GM12878 (cell line): ENCODE results near the gene DUS1L. TPM values are rescaled to one million over a fixed set of nuclear protein-coding genes. Genes with fewer than 3 reads are reported as not detected.

Experiments
- ATAC-seq: fragments of 200-7000 bp; cut with Tn5 transposase; 3 replicates; pipeline ENCODE4 v1.9.1; 2020; ENCODE audit warnings: mild to moderate bottlenecking, moderate library complexity
- BruUV-seq: library from RNA; stranded (reverse); fragments of 400-500 nt; replicated peaks from 2 replicates; lab custom pipeline; 2021; lab: Mats Ljungman, UMichigan
- CTCF ChIA-PET: fragments of 300-600 bp; sonication (Branson Sonifier 250); formaldehyde crosslinking; extraction: SDS; loops from one replicate; lab custom pipeline; 2021; ENCODE audit warnings: inconsistent platforms; lab: Yijun Ruan, JAX
- POLR2A ChIA-PET: fragments of 350-600 bp; formaldehyde crosslinking; extraction: SDS; loops from one replicate; lab custom pipeline; 2021; ENCODE audit warnings: inconsistent platforms; lab: Charles Lee
- RAD21 ChIA-PET: fragments of 300-600 bp; sonication (Branson Sonifier 250); formaldehyde crosslinking; loops from one replicate; lab custom pipeline; 2023; ENCODE audit warnings: antibody characterized with exemption; ENCODE audit not compliant: unreplicated experiment; lab: Charles Lee
- SMC1A ChIA-PET: fragments of 300-600 bp; sonication (Branson Sonifier 250); formaldehyde crosslinking; loops from one replicate; lab custom pipeline; 2023; ENCODE audit not compliant: unreplicated experiment, uncharacterized antibody; lab: Charles Lee
- DNase-seq: peaks from one replicate; pipeline ENCODE4 v3.0.0-alpha.2; 2011; ENCODE audit warnings: low read depth, low spot score
- FAIRE-seq: peaks from 3 replicates; lab custom pipeline; 2011; peaks lifted over from hg19 to GRCh38; lab: Jason Lieb, UNC
- H2AFZ ChIP-seq: 2 replicates; pipeline ENCODE4 v1.6.0; 2011; ENCODE audit warnings: low read depth, low read length, control low read depth; ENCODE audit not compliant: control insufficient read depth
- H3K27ac ChIP-seq: 2 replicates; pipeline ENCODE4 v1.5.1; 2011; ENCODE audit warnings: control low read depth; ENCODE audit not compliant: control insufficient read depth, insufficient read depth
- H3K27me3 ChIP-seq, 2 experiments: replicated peaks in 1 of 2; 2 replicates each; pipeline versions ENCODE4 v1.6.0 to v1.6.1; 2011; ENCODE audit warnings: low read length in 1 of 2; ENCODE audit not compliant: control insufficient read depth in 2 of 2, insufficient read depth in 2 of 2
- H3K36me3 ChIP-seq, 2 experiments: 2 replicates each; pipeline ENCODE4 v1.5.1; 2011; ENCODE audit warnings: low read length in 1 of 2; ENCODE audit not compliant: control insufficient read depth in 2 of 2, insufficient read depth in 2 of 2
- H3K4me1 ChIP-seq: 2 replicates; pipeline ENCODE4 v1.6.1; 2011; ENCODE audit warnings: mild to moderate bottlenecking, low read length, moderate library complexity, mixed read lengths; ENCODE audit not compliant: control insufficient read depth, insufficient read depth
- H3K4me2 ChIP-seq: 2 replicates; pipeline ENCODE4 v1.6.0; 2011; ENCODE audit warnings: control low read depth; ENCODE audit not compliant: control insufficient read depth, insufficient read depth
- H3K4me3 ChIP-seq: fragments of 200-600 bp; sonication (generic); 2 replicates; pipeline ENCODE4 v1.5.1; 2016
- H3K79me2 ChIP-seq: 2 replicates; pipeline ENCODE4 v1.6.0; 2011; ENCODE audit warnings: low read length; ENCODE audit not compliant: control insufficient read depth, insufficient read depth
- H3K9ac ChIP-seq: 2 replicates; pipeline ENCODE4 v1.8.0; 2011; ENCODE audit warnings: low read length, control low read depth, mixed read lengths; ENCODE audit not compliant: control insufficient read depth, insufficient read depth
- H3K9me3 ChIP-seq: replicated peaks from 3 replicates; pipeline ENCODE4 v1.5.1; 2011; ENCODE audit warnings: mild to moderate bottlenecking, low read length; ENCODE audit not compliant: control insufficient read depth, insufficient read depth
- H4K20me1 ChIP-seq: 2 replicates; pipeline ENCODE4 v1.6.0; 2011; ENCODE audit not compliant: control insufficient read depth, insufficient read depth
- ATF3 ChIP-seq: IDR thresholded peaks from 2 replicates; pipeline ENCODE4 v1.6.1; 2011; ENCODE audit warnings: low read depth, mild to moderate bottlenecking, low read length, moderate library complexity, borderline replicate concordance; ENCODE audit errors: extremely low read depth
- CREM ChIP-seq: IDR thresholded peaks from 2 replicates; pipeline ENCODE4 v1.6.1; 2014; ENCODE audit warnings: antibody characterized with exemption, low read depth
- EED ChIP-seq: sonication (generic); IDR thresholded peaks from 2 replicates; pipeline ENCODE4 v1.6.1; 2016; ENCODE audit warnings: antibody characterized with exemption, low read depth
- NR2F1 ChIP-seq: fragments of 450-650 bp; conservative IDR thresholded peaks from 2 replicates; pipeline ENCODE4 v1.6.1; 2017; ENCODE audit warnings: mild to moderate bottlenecking
- POU2F2 ChIP-seq: IDR thresholded peaks from 3 replicates; pipeline ENCODE4 v1.6.1; 2011; ENCODE audit warnings: low read depth, mild to moderate bottlenecking, low read length, borderline replicate concordance
- REST ChIP-seq: IDR thresholded peaks from 2 replicates; pipeline ENCODE4 v1.6.1; 2012; ENCODE audit warnings: mild to moderate bottlenecking, low read depth, low read length
- SMC3 ChIP-seq: IDR thresholded peaks from 2 replicates; pipeline ENCODE4 v1.6.1; 2011; ENCODE audit warnings: low read length, improper control_type of control experiment, borderline replicate concordance
- TARDBP ChIP-seq: IDR thresholded peaks from 2 replicates; pipeline ENCODE4 v1.6.1; 2016; ENCODE audit warnings: borderline replicate concordance
- ZNF687 ChIP-seq: fragments of 450-650 bp; IDR thresholded peaks from 2 replicates; pipeline ENCODE4 v1.6.1; 2017; ENCODE audit warnings: mild to moderate bottlenecking, moderate library complexity
- WGBS: methylation state at CpG from one replicate; pipeline ENCODE4 v1.1.6; 2016; ENCODE audit warnings: low lambda C conversion rate; ENCODE audit not compliant: insufficient replicate concordance, insufficient coverage; ENCODE audit errors: missing lambda C conversion rate; 5-methylcytosine and 5-hydroxymethylcytosine counted together
- in situ Hi-C: fragments of 300-500 bp; cut with MboI; formaldehyde crosslinking; loops from 9 replicates; pipeline ENCODE4 v1.14.3; 2018; ENCODE audit warnings: mixed read lengths
- intact Hi-C: fragments of 100-400 bp; cut with micrococcal nuclease; formaldehyde crosslinking; loops from one replicate; pipeline ENCODE4 v1.14.2; 2022; ENCODE audit not compliant: unreplicated experiment
- polyA plus RNA-seq, 11 experiments: library from polyadenylated mRNA; depleted of rRNA in 4 of 11; unstranded in 6 of 11; stranded (reverse) in 5 of 11; fragments of >200 nt; fragmentation: Nextera tagmentation in 4 of 11; fragmentation: Illumina TruSeq in 1 of 11; extraction: Ambion mirVana in 4 of 11; extraction: Trizol in 1 of 11; gene quantifications; 1 replicate in 1 of 11; 2 replicates in 10 of 11; pipeline versions ENCODE4 v1.2.1 to v1.2.3, GENCODE V29; 2011 to 2016; ENCODE audit warnings: inconsistent platforms in 2 of 11, missing spikeins in 2 of 11, low read depth in 1 of 11
- total RNA-seq, 4 experiments: library from RNA; depleted of rRNA in 3 of 4; stranded (reverse); fragments of >200 nt in 3 of 4; fragmentation: Illumina TruSeq in 1 of 4; extraction: Trizol in 1 of 4; gene quantifications; 2 replicates each; pipeline versions ENCODE4 v1.2.1 to v1.2.3, GENCODE V29; 2013 to 2021
- TF ChIP-seq, protein P1 (sequence below): IDR thresholded peaks from 2 replicates; pipeline ENCODE4 v1.6.1; 2011; ENCODE audit warnings: borderline replicate concordance, low read depth, mild to moderate bottlenecking, moderate library complexity, mixed read lengths, low read length; ENCODE audit not compliant: insufficient read depth; ENCODE audit errors: extremely low read length

The DUS1L gene
- total and polyA plus RNA-seq, 10 of the 15 experiments (the other 5 are each of a cell fraction or from before 2014, with no cell fraction given), result 6.1 to 157 (median 44.5) TPM

DNA sequence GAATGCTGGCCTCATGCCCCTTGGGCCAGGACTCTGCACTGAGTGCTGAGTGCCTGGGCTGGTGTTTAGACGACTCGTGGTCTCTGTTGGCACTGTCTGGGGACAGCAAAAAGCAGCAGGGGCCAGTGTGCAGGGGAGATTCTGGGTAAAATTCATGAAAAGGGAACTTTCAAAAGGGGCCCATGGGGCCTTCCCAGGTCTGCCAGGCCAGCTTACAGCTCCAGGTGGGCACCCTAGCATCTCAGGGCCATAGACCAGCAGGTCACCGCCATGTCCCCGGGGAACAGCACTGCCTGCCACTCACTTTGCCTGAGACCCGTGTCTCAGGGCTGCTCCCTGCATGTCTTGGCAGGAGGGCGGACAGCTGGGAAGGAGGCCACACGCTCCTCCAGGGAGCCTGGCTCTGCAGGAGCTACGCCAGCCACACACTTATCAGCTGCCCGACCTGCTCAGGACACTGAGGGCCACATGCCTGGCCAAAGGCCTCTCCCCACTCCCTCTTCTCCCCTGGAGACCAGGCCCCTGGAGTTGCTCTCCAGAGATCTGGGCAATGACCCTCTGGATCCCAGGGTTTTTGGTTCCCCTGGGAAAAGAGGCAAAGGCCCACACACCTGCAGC lies 41.2 kb upstream of the DUS1L start (continued):
- TF ChIP-seq ZNF687 (no peak), NR2F1 (no peak), CREM (no peak)

DNA sequence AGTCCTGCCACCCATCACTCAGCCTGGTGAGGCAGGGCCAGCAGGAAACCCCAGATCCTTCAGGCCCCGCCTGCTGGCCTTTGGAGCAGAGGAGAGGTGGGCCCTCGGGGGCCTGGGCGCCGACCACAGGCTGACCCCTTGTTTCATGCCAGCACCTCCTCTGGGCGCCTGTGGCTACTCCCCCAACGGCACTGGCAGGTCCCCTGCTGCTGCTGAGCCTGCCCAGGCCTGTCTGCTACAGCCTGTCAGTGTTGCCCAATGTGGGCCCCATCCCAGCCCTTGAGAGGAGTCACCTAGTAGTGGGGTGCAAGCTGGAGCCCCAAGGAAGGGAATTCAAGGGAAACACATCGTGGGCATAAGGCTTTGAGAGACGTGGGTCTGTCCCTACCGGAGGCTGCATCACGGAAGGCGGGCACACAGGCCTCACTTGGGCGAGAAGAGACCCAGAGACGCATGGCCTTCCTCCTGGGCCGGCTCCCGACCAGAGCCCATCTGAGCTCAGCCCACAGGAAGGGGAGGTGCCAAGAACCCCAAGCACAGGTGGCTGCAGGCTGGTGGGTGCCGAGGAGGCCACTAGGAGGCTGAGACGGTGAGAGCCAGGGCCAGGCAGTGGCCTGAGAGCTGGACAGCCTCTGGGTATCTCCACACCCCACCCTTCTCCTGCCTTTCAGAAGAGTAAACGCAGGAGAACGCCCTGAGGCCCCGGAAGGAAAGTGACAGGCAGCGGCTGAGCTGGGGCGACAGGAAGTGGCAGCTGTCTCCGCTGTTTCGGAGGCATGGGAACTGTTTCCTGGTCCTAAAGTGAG lies 40.5 kb upstream of the DUS1L start:
- intact Hi-C loops, result loop anchor here (5.0 kb wide), 1 partner anchor 46 kb away; no protein-coding TSS in a partner anchor
- peak; percentile 99 for ATAC-seq
- RAD21 ChIA-PET, result interaction anchor here (0.7 to 1.5 kb wide), 8 partner anchors 8 to 192 kb away, joined by 3 to 5 read pairs (median 4); partner anchors contain the start of genes CENPX, DCXR, FASN and LRRC45
- Histone ChIP-seq H3K27ac (peak overlapping the region; percentile 87), H4K20me1 (no peaks in the 10 kb centered on the region), H3K4me3 (peak overlapping the region; percentile 77), H3K27me3 (no peaks in the 10 kb centered on the region), H3K4me2 (peak overlapping the region; percentile 88), H3K4me1 (peaks cover 21% of the 10 kb centered on the region), H3K79me2 (peaks cover 14% of the 10 kb centered on the region), H3K9me3 (no peaks in the 10 kb centered on the region), H3K36me3 (no peaks in the 10 kb centered on the region; a peak in 1 of 4 replicates), H2AFZ (peak overlapping the region; percentile 81), H3K9ac (peak overlapping the region; percentile 84)
- CTCF ChIA-PET, result interaction anchor here (0.8 to 2.0 kb wide), 10 partner anchors 10 to 100 kb away, joined by 3 to 11 read pairs (median 4); partner anchors contain the start of genes CENPX, DCXR, LRRC45 and RAC3
- peak; percentile 90 for FAIRE-seq
- peak; percentile 51 for DNase-seq
- BruUV-seq, result no TSS peak
- in situ Hi-C loops, result no loop called here
- POLR2A ChIA-PET, result interaction anchor here (0.5 to 1.8 kb wide), 11 partner anchors 8 to 192 kb away, joined by 3 to 7 read pairs (median 4); partner anchors contain the start of genes ASPSCR1, DCXR and FASN
- 2% methylated on average over 24 of the region's 24 CpGs for whole genome bisulfite sequencing
- SMC1A ChIA-PET, result interaction anchor here (0.7 to 1.4 kb wide), 3 partner anchors 31 to 76 kb away, joined by 3 to 6 read pairs (median 4); partner anchors contain the start of gene DCXR
- TF ChIP-seq SMC3 (no peak), EED (peak; percentile 76), ATF3 (no peak), REST (no peak), TARDBP (no peak), POU2F2 (peak; percentile 84; the same call in 2 of the 3 replicates)
- TF ChIP-seq, protein P1, sequence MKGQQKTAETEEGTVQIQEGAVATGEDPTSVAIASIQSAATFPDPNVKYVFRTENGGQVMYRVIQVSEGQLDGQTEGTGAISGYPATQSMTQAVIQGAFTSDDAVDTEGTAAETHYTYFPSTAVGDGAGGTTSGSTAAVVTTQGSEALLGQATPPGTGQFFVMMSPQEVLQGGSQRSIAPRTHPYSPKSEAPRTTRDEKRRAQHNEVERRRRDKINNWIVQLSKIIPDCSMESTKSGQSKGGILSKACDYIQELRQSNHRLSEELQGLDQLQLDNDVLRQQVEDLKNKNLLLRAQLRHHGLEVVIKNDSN, result no peak
